K562 (cell line): ENCODE measurements around the gene MAPK8IP1. TPM values are rescaled to one million over a fixed set of nuclear protein-coding genes. Genes with fewer than 3 reads are reported as not detected.

Experiments used
- ATAC-seq: fragments of 200-7000 bp; cut with Tn5 transposase; 3 replicates; pipeline ENCODE4 v1.9.1; 2020; ENCODE audit warnings: moderate library complexity
- BruUV-seq: library from RNA; stranded (reverse); fragments of 400-500 nt; replicated peaks from 2 replicates; lab custom pipeline; 2021; lab: Mats Ljungman, UMichigan
- CTCF ChIA-PET: fragments of 300-600 bp; formaldehyde crosslinking; extraction: SDS; loops from one replicate; lab custom pipeline; 2021; ENCODE audit warnings: low intra/inter-chr PET ratio; lab: Yijun Ruan, JAX
- POLR2A ChIA-PET: fragments of 300-600, 350-650 bp; sonication (Branson Sonifier 250); formaldehyde crosslinking; extraction: SDS; loops from one replicate; lab custom pipeline; 2021; ENCODE audit warnings: antibody characterized with exemption, inconsistent platforms; lab: Yijun Ruan, JAX
- DNase-seq, 4 experiments: peaks; one replicate each; pipeline versions ENCODE4 v3.0.0 to v3.0.0-alpha.2; 2011 to 2018; ENCODE audit warnings: low spot score in 3 of 4, mixed read lengths in 3 of 4; ENCODE audit errors: extremely low read depth in 1 of 4
- FAIRE-seq: peaks from 2 replicates; lab custom pipeline; 2011; peaks lifted over from hg19 to GRCh38; lab: Jason Lieb, UNC
- H2AFZ ChIP-seq: 2 replicates; pipeline ENCODE4 v1.6.0; 2011; ENCODE audit warnings: low read depth, low read length, control low read depth, inconsistent platforms
- H3K27ac ChIP-seq: fragments of 200-600 bp; 3 replicates; pipeline ENCODE4 v1.8.0; 2011; ENCODE audit warnings: low read depth, mild to moderate bottlenecking, control low read depth, inconsistent platforms, low read length, moderate library complexity, mixed read lengths; ENCODE audit errors: extremely low read depth
- H3K27me3 ChIP-seq, 2 experiments: fragments of 300-600 bp in 1 of 2; 2 replicates in 1 of 2; 3 replicates in 1 of 2; pipeline versions ENCODE4 v1.6.0 to v1.8.0; 2011; ENCODE audit warnings: inconsistent platforms in 2 of 2, low read length in 2 of 2, mild to moderate bottlenecking in 1 of 2, mixed read lengths in 1 of 2, moderate library complexity in 1 of 2; ENCODE audit not compliant: control insufficient read depth in 2 of 2, insufficient read depth in 2 of 2
- H3K36me3 ChIP-seq: fragments of 300-600 bp; 3 replicates; pipeline ENCODE4 v1.8.0; 2011; ENCODE audit warnings: mild to moderate bottlenecking, low read length, inconsistent platforms; ENCODE audit not compliant: control insufficient read depth, insufficient read depth
- H3K4me1 ChIP-seq, 2 experiments: fragments of 200-600 bp in 1 of 2; replicated peaks in 1 of 2; 2 replicates in 1 of 2; 3 replicates in 1 of 2; pipeline versions ENCODE4 v1.5.1 to v1.8.0; 2011; ENCODE audit warnings: inconsistent platforms in 2 of 2, low read length in 2 of 2, mild to moderate bottlenecking in 1 of 2, mixed read lengths in 1 of 2, moderate library complexity in 1 of 2; ENCODE audit not compliant: control insufficient read depth in 2 of 2, insufficient read depth in 2 of 2
- H3K4me2 ChIP-seq: 2 replicates; pipeline ENCODE4 v1.6.1; 2011; ENCODE audit warnings: low read length, control low read depth, inconsistent platforms, mixed read lengths; ENCODE audit not compliant: insufficient read depth
- H3K4me3 ChIP-seq: fragments of 200-600 bp; sonication (generic), shearing (Covaris generic); 2 replicates; pipeline ENCODE4 v1.5.1; 2016; ENCODE audit warnings: control low read depth, inconsistent platforms
- H3K79me2 ChIP-seq: fragments of 200-600 bp; 3 replicates; pipeline ENCODE4 v1.8.0; 2011; ENCODE audit warnings: low read length, inconsistent platforms; ENCODE audit not compliant: control insufficient read depth, insufficient read depth
- H3K9ac ChIP-seq, 2 experiments: 2 replicates each; pipeline versions ENCODE4 v1.6.0 to v1.6.1; 2011; ENCODE audit warnings: low read depth in 2 of 2, low read length in 2 of 2, control low read depth in 1 of 2, inconsistent platforms in 1 of 2, mild to moderate bottlenecking in 1 of 2, mixed read lengths in 1 of 2; ENCODE audit not compliant: insufficient read depth in 1 of 2
- H3K9me1 ChIP-seq: one replicate; pipeline ENCODE4 v1.6.0; 2011; ENCODE audit warnings: inconsistent platforms, mild to moderate bottlenecking, low read length, moderate library complexity; ENCODE audit not compliant: control insufficient read depth, insufficient read depth
- H3K9me3 ChIP-seq: replicated peaks from 2 replicates; pipeline ENCODE4 v1.5.1; 2011; ENCODE audit warnings: low read depth, low read length, inconsistent platforms; ENCODE audit not compliant: control insufficient read depth, insufficient read depth
- H4K20me1 ChIP-seq: replicated peaks from 2 replicates; pipeline ENCODE4 v1.6.1; 2011; ENCODE audit warnings: low read length, inconsistent platforms, mixed read lengths; ENCODE audit not compliant: control insufficient read depth, insufficient read depth
- CBFA2T2 ChIP-seq: fragments of 450-650 bp; conservative IDR thresholded peaks from 2 replicates; pipeline ENCODE4 v1.6.1; 2017; ENCODE audit warnings: mild to moderate bottlenecking
- CCAR2 ChIP-seq: fragments of 200-400 bp; formaldehyde crosslinking; IDR thresholded peaks from 2 replicates; pipeline ENCODE4 v1.6.1; 2017; ENCODE audit warnings: mild to moderate bottlenecking, low read depth, low read length
- CTBP1 ChIP-seq: fragments of 450-650 bp; IDR thresholded peaks from 2 replicates; pipeline ENCODE4 v1.6.1; 2016; ENCODE audit warnings: borderline replicate concordance
- DNMT1 ChIP-seq: fragments of 450-650 bp; IDR thresholded peaks from 2 replicates; pipeline ENCODE4 v1.6.1; 2016; ENCODE audit warnings: antibody characterized with exemption, mild to moderate bottlenecking
- HIVEP1 ChIP-seq: fragments of 250-450 bp; sonication (Bioruptor Pico); IDR thresholded peaks from 2 replicates; pipeline ENCODE4 v1.4.0; 2020; ENCODE audit warnings: mild to moderate bottlenecking
- IRF2 ChIP-seq: sonication (generic); formaldehyde crosslinking; IDR thresholded peaks from 2 replicates; pipeline ENCODE4 v1.8.1; 2022; ENCODE audit warnings: mild to moderate bottlenecking, missing genetic modification reagents
- LARP7 ChIP-seq: fragments of 450-650 bp; IDR thresholded peaks from 2 replicates; pipeline ENCODE4 v1.6.1; 2016
- MAFG ChIP-seq: fragments of 450-650 bp; conservative IDR thresholded peaks from 2 replicates; pipeline ENCODE4 v1.6.1; 2016; ENCODE audit warnings: missing genetic modification characterization, missing compliant biosample characterization
- NFRKB ChIP-seq: fragments of 450-650 bp; IDR thresholded peaks from 2 replicates; pipeline ENCODE4 v1.6.1; 2016; ENCODE audit warnings: low read depth
- NONO ChIP-seq, 2 experiments: fragments of 200-400 bp in 1 of 2; fragments of 450-650 bp in 1 of 2; formaldehyde crosslinking in 1 of 2; IDR thresholded peaks; 2 replicates each; pipeline ENCODE4 v1.6.1; 2017; ENCODE audit warnings: low read depth in 2 of 2, mild to moderate bottlenecking in 2 of 2, moderate library complexity in 2 of 2, low read length in 1 of 2
- RBM39 ChIP-seq: fragments of 200-400 bp; formaldehyde crosslinking; optimal IDR thresholded peaks from 2 replicates; pipeline ENCODE3; 2018; ENCODE audit warnings: low read depth, low read length
- RHOXF2B ChIP-seq: fragments of 250-450 bp; sonication (Bioruptor Pico); conservative IDR thresholded peaks from 2 replicates; pipeline ENCODE4 v1.5.1; 2021
- SUPT5H ChIP-seq: fragments of 450-650 bp; IDR thresholded peaks from 2 replicates; pipeline ENCODE4 v1.6.1; 2016
- THAP12 ChIP-seq: fragments of 250-450 bp; sonication (Bioruptor Pico); IDR thresholded peaks from 2 replicates; pipeline ENCODE4 v1.9.0; 2021; ENCODE audit warnings: mild to moderate bottlenecking, inconsistent platforms
- USF1 ChIP-seq: sonication (generic); formaldehyde crosslinking; IDR thresholded peaks from 2 replicates; pipeline ENCODE4 v1.9.0; 2022; ENCODE audit warnings: mild to moderate bottlenecking, missing genetic modification reagents
- ZBTB12 ChIP-seq: fragments of 250-450 bp; sonication (Bioruptor Pico); IDR thresholded peaks from 2 replicates; pipeline ENCODE4 v1.4.0; 2020
- ZNF143 ChIP-seq: sonication (generic); formaldehyde crosslinking; IDR thresholded peaks from 2 replicates; pipeline ENCODE4 v1.9.0; 2022; ENCODE audit warnings: mild to moderate bottlenecking, missing genetic modification reagents
- ZNF175 ChIP-seq: fragments of 200-800 bp; sonication (Bioruptor generic); IDR thresholded peaks from 2 replicates; pipeline ENCODE4 v1.6.1; 2016; ENCODE audit warnings: low read depth, mild to moderate bottlenecking, missing genetic modification characterization, missing compliant biosample characterization
- ZNF24 ChIP-seq: fragments of 450-650 bp; IDR thresholded peaks from 2 replicates; pipeline ENCODE4 v1.6.1; 2016
- ZNF79 ChIP-seq: fragments of 250-450 bp; sonication (Bioruptor Pico); IDR thresholded peaks from 2 replicates; pipeline ENCODE4 v1.4.0; 2020; ENCODE audit warnings: low read depth, mild to moderate bottlenecking, moderate library complexity
- WGBS: fragments of 100-300 bp; shearing (Covaris generic); methylation state at CpG from one replicate; pipeline ENCODE4 v1.1.6; 2016; ENCODE audit warnings: low coverage, mixed read lengths; ENCODE audit not compliant: insufficient coverage; ENCODE audit errors: missing lambda C conversion rate; 5-methylcytosine and 5-hydroxymethylcytosine counted together
- in situ Hi-C: fragments of 300-500 bp; cut with MboI; formaldehyde crosslinking; loops from 4 replicates; pipeline ENCODE4 v1.15.0; 2018; ENCODE audit warnings: inconsistent platforms, mixed read lengths
- intact Hi-C: fragments of 100-400 bp; cut with micrococcal nuclease; formaldehyde crosslinking; loops from 2 replicates; pipeline ENCODE4 v1.14.2; 2022
- polyA plus RNA-seq, 8 experiments: library from polyadenylated mRNA; depleted of rRNA in 4 of 8; stranded (reverse) in 5 of 8; unstranded in 3 of 8; fragments of >200 nt; fragmentation: Nextera tagmentation in 2 of 8; fragmentation: Illumina TruSeq in 1 of 8; extraction: Ambion mirVana in 2 of 8; extraction: Trizol in 1 of 8; gene quantifications; 2 replicates each; pipeline versions ENCODE4 v1.2.1 to v1.2.3, GENCODE V29; 2011 to 2014; ENCODE audit warnings: inconsistent platforms in 1 of 8, missing spikeins in 1 of 8
- total RNA-seq, 7 experiments: library from RNA; depleted of rRNA in 6 of 7; stranded (reverse); fragments of >200 nt in 6 of 7; fragmentation: Illumina TruSeq in 2 of 7; extraction: Trizol in 2 of 7; gene quantifications; 2 replicates each; pipeline versions ENCODE4 v1.2.1 to v1.2.3, GENCODE V29; 2011 to 2021; ENCODE audit warnings: low replicate concordance in 1 of 7

MAPK8IP1 gene
- total and polyA plus RNA-seq, 9 of the 15 experiments (the other 6 are each of a cell fraction or from before 2014, with no cell fraction given), result 0.13 to 6.9 (median 2.5) TPM

DNA sequence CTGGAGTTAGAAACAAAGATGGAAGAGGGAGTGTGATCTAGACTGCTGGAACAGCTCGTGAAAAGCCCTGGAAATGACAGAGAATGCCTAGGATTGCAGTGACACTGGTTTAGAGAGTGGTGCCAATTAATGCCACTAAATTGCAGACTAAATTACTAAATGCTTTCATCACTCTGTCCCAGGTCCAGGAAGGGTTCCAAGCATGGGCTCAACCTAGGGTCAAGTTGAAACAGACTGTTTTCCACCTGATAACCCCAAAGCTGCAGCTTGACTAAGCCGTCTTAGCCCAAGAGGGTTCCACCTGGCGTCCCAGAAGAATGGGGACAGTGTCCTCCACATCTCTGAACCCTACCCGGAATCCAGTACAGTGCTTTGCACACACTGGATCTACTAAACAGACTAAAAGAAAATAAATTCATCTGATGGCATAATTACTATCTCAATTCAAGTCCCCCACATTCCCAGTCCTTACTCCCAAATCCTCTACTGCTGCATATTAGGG, 39.2 kb upstream of the MAPK8IP1 start:
- Histone ChIP-seq H3K36me3 (peaks cover 17% of the 10 kb centered on the region; the same call in 2 of the 3 replicates), H3K9ac (no peak overlapping the region), H3K4me1 (peaks cover 14 to 21% of the 10 kb centered on the region in 2 experiments), H3K9me1 (no peaks in the 10 kb centered on the region), H3K27me3 (no peaks in the 10 kb centered on the region), H4K20me1 (peaks cover 23% of the 10 kb centered on the region), H3K79me2 (peaks cover 38% of the 10 kb centered on the region), H2AFZ (peak overlapping the region; percentile 96)
- BruUV-seq, result no TSS peak
- in situ Hi-C loops, result no loop called here
- ATAC-seq, result no peak
- CTCF ChIA-PET, result no interaction called here
- FAIRE-seq, result no peak
- peak in 1 of 4 experiments; percentile 11 for DNase-seq
- TF ChIP-seq ZNF175 (CRISPR knock-in tag) (no peak), IRF2 (no peak), CCAR2 (no peak), RBM39 (no peak), NFRKB (no peak), ZNF143 (CRISPR knock-in tag) (no peak), CTBP1 (no peak), USF1 (no peak), HIVEP1 (CRISPR knock-in tag) (no peak), NONO (IDR thresholded peaks at IDR 0.05; ENCODE audit: low read depth in 2 of 2, low read length in 1 of 2) (no peak), DNMT1 (no peak), LARP7 (no peak), MAFG (tag) (no peak), ZNF24 (no peak), CBFA2T2 (no peak), SUPT5H (no peak), ZNF79 (CRISPR knock-in tag) (no peak), THAP12 (CRISPR knock-in tag) (no peak), RHOXF2B (CRISPR knock-in tag) (no peak), ZBTB12 (CRISPR knock-in tag) (no peak)
- TF ChIP-seq, all 486 proteins: peak for 0
- no peaks in the 10 kb centered on the region for H3K9me3 ChIP-seq
- no peak overlapping the region for H3K27ac ChIP-seq
- H3K4me3 ChIP-seq, result no peak overlapping the region
- POLR2A ChIA-PET, result interaction anchor here (0.8 to 2.1 kb wide), 4 partner anchors 11 to 40 kb away, joined by 5 to 6 read pairs (median 6); no protein-coding TSS in a partner anchor
- 42% methylated on average over 4 of the region's 4 CpGs for WGBS
- H3K4me2 ChIP-seq, result no peak overlapping the region
- intact Hi-C loops, result loop anchor here (5.0 kb wide), 1 partner anchor 39 kb away; the partner anchor contains the start of gene SLC35C1
